Right lobe of liver (tissue), 6 donors: ENCODE results near the gene PM20D1. TPM values are rescaled to one million over a fixed set of nuclear protein-coding genes. Genes with fewer than 3 reads are reported as not detected.

Experiments
- ATAC-seq, 4 donors: fragments of 200-7000 bp; cut with Tn5 transposase; one replicate each; pipeline ENCODE4 v1.9.1; 2020; ENCODE audit warnings: mild to moderate bottlenecking in 4 of 4, moderate library complexity in 4 of 4
- DNase-seq, 3 donors: peaks; one replicate each; pipeline ENCODE4 v3.0.0-alpha.2; 2020
- H3K27ac ChIP-seq, 3 donors: fragments of 200-600 bp; one replicate each; pipeline ENCODE4 v1.8.0; 2022
- H3K27me3 ChIP-seq, 2 donors: fragments of 200-600 bp; one replicate each; pipeline ENCODE4 v1.8.0; 2022
- H3K36me3 ChIP-seq, 4 donors: fragments of 200-600 bp; sonication (generic) in 1 of 4; one replicate each; pipeline versions ENCODE4 v1.5.1 to v1.8.0; 2017 to 2022; ENCODE audit warnings: control low read depth in 1 of 4
- H3K4me1 ChIP-seq, 4 donors: fragments of 200-600 bp; sonication (generic) in 1 of 4; one replicate each; pipeline versions ENCODE4 v1.5.1 to v1.8.0; 2017 to 2022; ENCODE audit warnings: control low read depth in 1 of 4
- H3K4me3 ChIP-seq, 3 donors: fragments of 200-600 bp; one replicate each; pipeline ENCODE4 v1.8.0; 2022
- H3K9me3 ChIP-seq, 4 donors: fragments of 200-600 bp; sonication (generic) in 1 of 4; one replicate each; pipeline versions ENCODE4 v1.5.1 to v1.8.0; 2017 to 2022; ENCODE audit warnings: control low read depth in 1 of 4
- CTCF ChIP-seq, 4 donors: fragments of 200-600 bp in 3 of 4; fragments of 450-650 bp in 1 of 4; IDR thresholded peaks; one replicate each; pipeline versions ENCODE4 v1.5.1 to v1.8.0; 2016 to 2022; ENCODE audit warnings: antibody characterized with exemption in 4 of 4, mild to moderate bottlenecking in 2 of 4
- POLR2A ChIP-seq: fragments of 450-650 bp; IDR thresholded peaks from one replicate; pipeline ENCODE4 v1.6.1; 2017; ENCODE audit warnings: antibody characterized with exemption, mild to moderate bottlenecking
- WGBS: methylation state at CpG from one replicate; pipeline ENCODE4 v1.1.6; 2018; ENCODE audit warnings: low coverage, low lambda C conversion rate; ENCODE audit not compliant: insufficient coverage; ENCODE audit errors: missing lambda C conversion rate; 5-methylcytosine and 5-hydroxymethylcytosine counted together
- intact Hi-C, 2 donors: fragments of 100-400 bp; cut with DNase I; formaldehyde crosslinking; loops; one replicate each; pipeline versions ENCODE4 v1.11.2 to v1.14.1; 2022
- total RNA-seq, 6 experiments: library from RNA; depleted of rRNA in 2 of 6; stranded (reverse); fragments of >200 nt in 2 of 6; fragmentation: NEBNext Ultra II Directional in 3 of 6; extraction: Animal tissue kit (Norgen Biotek cat#: 25700) in 3 of 6; gene quantifications; one replicate each; pipeline versions ENCODE4 v1.1.0 to v1.2.4, GENCODE V29; 2016 to 2023
- donor health status: DM: no; HTN: yes; CAD: no.
- donor health status: DM: no; HTN: no; CAD: no.
- donor health status: DM: no; HTN: no; CAD: no.
- donor health status: DM: no; HTN: yes; CAD: no.
- donor health status: DM: no; HTN: yes; CAD: no.

Gene PM20D1
- total RNA-seq, 6 experiments from 2014 or later: 0.12 to 0.42 (median 0.15) TPM; not detected in 2

- Histone ChIP-seq H3K9me3 (no peaks in the 10 kb centered on the region), H3K36me3 (no peaks in the 10 kb centered on the region), H3K27ac (peak within 1 kb of the TSS; percentile 54 to 79 (median 63)), H3K4me3 (peak within 1 kb of the TSS; percentile 71 to 91 (median 79)), H3K4me1 (peaks cover 0 to 5% (median 0%) of the 10 kb centered on the region in 4 donors), H3K27me3 (no peaks in the 10 kb centered on the region)
- TF ChIP-seq CTCF (IDR thresholded peaks at IDR 0.05) (no peak), POLR2A (peak; percentile 70)
- intact Hi-C loops: no loop called here
- 0% methylated on average over 18 of the region's 83 CpGs for WGBS
- DNase-seq: peak; percentile 92 to 95 (median 93)
- ATAC-seq: peak; percentile 97 to 98 (median 98)
Observed at GRCh38 chr1:205812878-205813754, 36.8 kb downstream of the PM20D1 start, which contains the start of gene SLC41A1. Gene SLC41A1, minus strand, starts transcription at chr1:205813198. Its CDS starts 2,757 bp downstream, at chr1:205810441.

GRCh38 chr1:205812271-205812877 is 37.6 kb downstream of the PM20D1 start:
- DNase-seq: no peak
- intact Hi-C loops: no loop called here
- peak overlapping the region; percentile 71 to 91 (median 79) for H3K4me3 ChIP-seq
- WGBS: 24% methylated on average over 2 of the region's 16 CpGs
- ATAC-seq: peak in 2 of 4 donors; percentile 1 to 5
- no peaks in the 10 kb centered on the region for H3K36me3 ChIP-seq
- no peaks in the 10 kb centered on the region for H3K27me3 ChIP-seq
- peaks cover 0 to 5% (median 0%) of the 10 kb centered on the region in 4 donors for H3K4me1 ChIP-seq
- H3K27ac ChIP-seq: peak overlapping the region; percentile 54 to 79 (median 63)
- TF ChIP-seq POLR2A: no peak
- no peak for TF ChIP-seq CTCF (IDR thresholded peaks at IDR 0.05)
- H3K9me3 ChIP-seq: no peaks in the 10 kb centered on the region

GRCh38 chr1:205811660-205812059 is 38.3 kb downstream of the PM20D1 start:
- peaks cover 0 to 5% (median 0%) of the 10 kb centered on the region in 4 donors for H3K4me1 ChIP-seq
- no peak overlapping the region for H3K27ac ChIP-seq
- intact Hi-C loops: no loop called here
- H3K9me3 ChIP-seq: no peaks in the 10 kb centered on the region
- DNase-seq (no peak), ATAC-seq (no peak)
- H3K27me3 ChIP-seq: no peaks in the 10 kb centered on the region
- no peak for TF ChIP-seq POLR2A
- no peak for TF ChIP-seq CTCF (IDR thresholded peaks at IDR 0.05)
- H3K36me3 ChIP-seq: no peaks in the 10 kb centered on the region
- H3K4me3 ChIP-seq: no peak overlapping the region
- 52% methylated on average over 5 of the region's 5 CpGs for WGBS

- DNase-seq (no peak), ATAC-seq (no peak)
- H3K4me3 ChIP-seq: no peak overlapping the region
- no peaks in the 10 kb centered on the region for H3K36me3 ChIP-seq
- H3K27ac ChIP-seq: no peak overlapping the region
- no peaks in the 10 kb centered on the region for H3K27me3 ChIP-seq
- peak in 1 of 4 donors; percentile 7 for TF ChIP-seq CTCF (IDR thresholded peaks at IDR 0.05)
- no peak for TF ChIP-seq POLR2A
- H3K9me3 ChIP-seq: no peaks in the 10 kb centered on the region
- intact Hi-C loops: no loop called here
- 79% methylated on average over 8 of the region's 12 CpGs for WGBS
- H3K4me1 ChIP-seq: peaks cover 0 to 5% (median 0%) of the 10 kb centered on the region in 4 donors
Observed at GRCh38 chr1:205810448-205811157, 39.3 kb downstream of the PM20D1 start.
